ENCODE measurements around the gene PPM1D. TPM values are rescaled to one million over a fixed set of nuclear protein-coding genes. Genes with fewer than 3 reads are reported as not detected.

The PPM1D gene
- total and polyA plus RNA-seq, 2 of the 13 experiments (the other 11 are each of a cell fraction or from before 2014, with no cell fraction given): 8.0 to 26.2 TPM

- TF ChIP-seq ZNF101 (CRISPR knock-in tag; IDR thresholded peaks at IDR 0.05; ENCODE audit: borderline replicate concordance, low read depth): no peak
- TF ChIP-seq, protein P1, sequence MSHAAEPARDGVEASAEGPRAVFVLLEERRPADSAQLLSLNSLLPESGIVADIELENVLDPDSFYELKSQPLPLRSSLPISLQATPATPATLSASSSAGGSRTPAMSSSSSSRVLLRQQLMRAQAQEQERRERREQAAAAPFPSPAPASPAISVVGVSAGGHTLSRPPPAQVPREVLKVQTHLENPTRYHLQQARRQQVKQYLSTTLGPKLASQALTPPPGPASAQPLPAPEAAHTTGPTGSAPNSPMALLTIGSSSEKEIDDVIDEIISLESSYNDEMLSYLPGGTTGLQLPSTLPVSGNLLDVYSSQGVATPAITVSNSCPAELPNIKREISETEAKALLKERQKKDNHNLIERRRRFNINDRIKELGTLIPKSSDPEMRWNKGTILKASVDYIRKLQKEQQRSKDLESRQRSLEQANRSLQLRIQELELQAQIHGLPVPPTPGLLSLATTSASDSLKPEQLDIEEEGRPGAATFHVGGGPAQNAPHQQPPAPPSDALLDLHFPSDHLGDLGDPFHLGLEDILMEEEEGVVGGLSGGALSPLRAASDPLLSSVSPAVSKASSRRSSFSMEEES (CRISPR knock-in tag; IDR thresholded peaks at IDR 0.05): no peak
- 0 out of 2 replicates have a peak, but pooled peaks have one; percentile 18 for TF ChIP-seq ZNF501 (CRISPR knock-in tag; IDR thresholded peaks at IDR 0.05)
- no peak for TF ChIP-seq TBL1XR1 (IDR thresholded peaks at IDR 0.05; ENCODE audit: borderline replicate concordance, low read length, partially characterized antibody)
- TF ChIP-seq, protein P2, sequence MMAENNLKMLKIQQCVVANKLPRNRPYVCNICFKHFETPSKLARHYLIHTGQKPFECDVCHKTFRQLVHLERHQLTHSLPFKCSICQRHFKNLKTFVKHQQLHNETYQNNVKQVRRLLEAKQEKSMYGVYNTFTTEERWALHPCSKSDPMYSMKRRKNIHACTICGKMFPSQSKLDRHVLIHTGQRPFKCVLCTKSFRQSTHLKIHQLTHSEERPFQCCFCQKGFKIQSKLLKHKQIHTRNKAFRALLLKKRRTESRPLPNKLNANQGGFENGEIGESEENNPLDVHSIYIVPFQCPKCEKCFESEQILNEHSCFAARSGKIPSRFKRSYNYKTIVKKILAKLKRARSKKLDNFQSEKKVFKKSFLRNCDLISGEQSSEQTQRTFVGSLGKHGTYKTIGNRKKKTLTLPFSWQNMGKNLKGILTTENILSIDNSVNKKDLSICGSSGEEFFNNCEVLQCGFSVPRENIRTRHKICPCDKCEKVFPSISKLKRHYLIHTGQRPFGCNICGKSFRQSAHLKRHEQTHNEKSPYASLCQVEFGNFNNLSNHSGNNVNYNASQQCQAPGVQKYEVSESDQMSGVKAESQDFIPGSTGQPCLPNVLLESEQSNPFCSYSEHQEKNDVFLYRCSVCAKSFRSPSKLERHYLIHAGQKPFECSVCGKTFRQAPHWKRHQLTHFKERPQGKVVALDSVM (CRISPR knock-in tag; IDR thresholded peaks at IDR 0.05): peak; percentile 82
- no peak for TF ChIP-seq CEBPG (CRISPR knock-in tag; IDR thresholded peaks at IDR 0.05)
These were observed 2.4 kb downstream of the PPM1D start (continued) for GRCh38 chr17:60602385-60602742.

- ATAC-seq (no peak), DNase-seq (ENCODE audit: low spot score) (no peak), FAIRE-seq (no peak)
- Histone ChIP-seq H3K9me3 (ENCODE audit: low read length) (no peaks in the 10 kb centered on the region), H3K4me2 (ENCODE audit: low read depth, low read length) (peak overlapping the region; percentile 86), H3K79me2 (ENCODE audit: insufficient read depth, low read length) (peaks cover 77% of the 10 kb centered on the region), H3K9ac (ENCODE audit: insufficient read depth, low read depth, low read length) (peak overlapping the region; percentile 96), H2AFZ (ENCODE audit: low read length) (no peak overlapping the region), H4K20me1 (ENCODE audit: insufficient read depth, low read length) (peaks cover 22% of the 10 kb centered on the region), H3K36me3 (replicated peaks in 1 of 2; ENCODE audit: control insufficient read depth in 1 of 2, insufficient read depth in 2 of 2, low read length in 2 of 2) (no peaks in the 10 kb centered on the region), H3K27me3 (ENCODE audit: control insufficient read depth in 1 of 2, insufficient read depth in 2 of 2, low read length in 2 of 2) (no peaks in the 10 kb centered on the region; a peak in 1 of 5 replicates), H3K4me3 (replicated peaks in 1 of 3; ENCODE audit: insufficient read depth in 1 of 3, low read depth in 2 of 3, low read length in 3 of 3) (peak overlapping the region; percentile 86 to 99 (median 98)), H3K27ac (ENCODE audit: extremely low read length, insufficient read depth, low read length) (peak overlapping the region; percentile 98), H3K4me1 (ENCODE audit: insufficient read depth, low read length) (peaks cover 53% of the 10 kb centered on the region)
- BruUV-seq (replicated peaks): no TSS peak
- TF ChIP-seq MYNN (CRISPR knock-in tag; IDR thresholded peaks at IDR 0.05; ENCODE audit: low read depth) (no peak), ZNF792 (CRISPR knock-in tag; IDR thresholded peaks at IDR 0.05) (no peak), POGZ (CRISPR knock-in tag; IDR thresholded peaks at IDR 0.05) (no peak), ZNF263 (CRISPR knock-in tag; IDR thresholded peaks at IDR 0.05) (no peak), ZFP41 (CRISPR knock-in tag; IDR thresholded peaks at IDR 0.05; ENCODE audit: borderline replicate concordance) (no peak), CSRNP2 (CRISPR knock-in tag; conservative IDR thresholded peaks at IDR 0.05; ENCODE audit: low read depth) (no peak), CEBPG (CRISPR knock-in tag; IDR thresholded peaks at IDR 0.05) (no peak)
- in situ Hi-C loops (cut with HindIII; ENCODE audit: extremely low pct_ligation_motif_present, low pct_unique_long_range_greater_than_20kb) (no loop called here), intact Hi-C loops (cut with micrococcal nuclease; ENCODE audit: unreplicated experiment) (no loop called here)
- POLR2A ChIA-PET: interaction anchor here (0.8 to 2.2 kb wide), 3 partner anchors 12 to 43 kb away, joined by 4 to 10 read pairs (median 4); no protein-coding TSS in a partner anchor
- CTCF ChIA-PET (ENCODE audit: low intra/inter-chr PET ratio, low total read pairs): no interaction called here
- 0% methylated on average over 1 of the region's 1 CpG for WGBS (ENCODE audit: low lambda C conversion rate)
These were observed 2.9 kb downstream of the PPM1D start for GRCh38 chr17:60602871-60603270.

Data from HepG2 (cell line).